ENCODE measurements around the gene LDHAL6A.
"Not testable (repeated sequence)": the region's sequence is repeated elsewhere in the genome, so short reads cannot be mapped to it uniquely, and the experiment has no call there.

Gene LDHAL6A
- total RNA-seq = 0 reads per million in 2 donors

GRCh38 chr11:18455686-18456372 is at the start of gene LDHAL6A:
Gene LDHAL6A, plus strand, starts transcription at chr11:18455856. Its CDS starts 825 bp downstream, at chr11:18456681.
- DNase-seq = no peak

GRCh38 chr11:18407400-18407799 is 48.3 kb upstream of the LDHAL6A start:
- DNase-seq = not testable (repeated sequence)

GRCh38 chr11:18408558-18409291 is 46.9 kb upstream of the LDHAL6A start:
- DNase-seq = no peak

GRCh38 chr11:18416459-18416858 is 39.2 kb upstream of the LDHAL6A start:
- no peak for DNase-seq

- DNase-seq = no peak
Observed at GRCh38 chr11:18419040-18419439, 36.6 kb upstream of the LDHAL6A start.

GRCh38 chr11:18420067-18420466 is 35.6 kb upstream of the LDHAL6A start:
- no peak for DNase-seq

GRCh38 chr11:18427240-18427639 is 28.4 kb upstream of the LDHAL6A start:
- DNase-seq = no peak

- DNase-seq = no peak
Observed at GRCh38 chr11:18429332-18429731, 26.3 kb upstream of the LDHAL6A start.

- DNase-seq = no peak
Observed at GRCh38 chr11:18438691-18439090, 17.0 kb upstream of the LDHAL6A start.

- DNase-seq = no peak
Observed at GRCh38 chr11:18449251-18449650, 6.4 kb upstream of the LDHAL6A start.

GRCh38 chr11:18452927-18453326 is 2.7 kb upstream of the LDHAL6A start:
- DNase-seq = no peak

- no peak for DNase-seq
Observed at GRCh38 chr11:18457450-18457849, 1.8 kb downstream of the LDHAL6A start.

- DNase-seq = no peak
Observed at GRCh38 chr11:18459634-18460033, 4.0 kb downstream of the LDHAL6A start.

GRCh38 chr11:18461909-18462308 is 6.3 kb downstream of the LDHAL6A start:
- no peak for DNase-seq

- DNase-seq = no peak
Observed at GRCh38 chr11:18463439-18463838, 7.8 kb downstream of the LDHAL6A start.

GRCh38 chr11:18466402-18466801 is 10.7 kb downstream of the LDHAL6A start:
- DNase-seq = no peak

- DNase-seq = no peak
Observed at GRCh38 chr11:18468059-18468458, 12.4 kb downstream of the LDHAL6A start.

GRCh38 chr11:18468961-18469360 is 13.3 kb downstream of the LDHAL6A start:
- DNase-seq = no peak

- DNase-seq = no peak
Observed at GRCh38 chr11:18471995-18472394, 16.3 kb downstream of the LDHAL6A start.

GRCh38 chr11:18472587-18472986 is 16.9 kb downstream of the LDHAL6A start:
- no peak for DNase-seq

GRCh38 chr11:18479063-18479462 is 23.4 kb downstream of the LDHAL6A start:
- DNase-seq = no peak

- no peak for DNase-seq
Observed at GRCh38 chr11:18485913-18486528, 30.4 kb downstream of the LDHAL6A start.

GRCh38 chr11:18490319-18490718 is 34.7 kb downstream of the LDHAL6A start:
- no peak for DNase-seq
